Measurements from ENCODE around the gene HAVCR2. TPM values are rescaled to one million over a fixed set of nuclear protein-coding genes. Genes with fewer than 3 reads are reported as not detected.

HAVCR2 gene
- total and polyA plus RNA-seq, 9 of the 15 experiments (the other 6 are each of a cell fraction or from before 2014, with no cell fraction given): 0.04 to 0.11 (median 0.06) TPM; not detected in 5

GRCh38 chr5:157072508-157072907, 36.3 kb downstream of the HAVCR2 start:
- FAIRE-seq: no peak
- H3K9ac ChIP-seq (ENCODE audit: insufficient read depth in 1 of 2, low read depth in 2 of 2, low read length in 2 of 2): no peak overlapping the region
- no peaks in the 10 kb centered on the region for H3K9me1 ChIP-seq (ENCODE audit: control insufficient read depth, insufficient read depth, low read length)
- CTCF ChIA-PET (ENCODE audit: low intra/inter-chr PET ratio): no interaction called here
- TF ChIP-seq TFE3 (CRISPR knock-in tag; IDR thresholded peaks at IDR 0.05): no peak
- TF ChIP-seq USF2 (CRISPR knock-in tag; IDR thresholded peaks at IDR 0.05): no peak
- no peak for TF ChIP-seq CLOCK (CRISPR knock-in tag; IDR thresholded peaks at IDR 0.05; ENCODE audit: borderline replicate concordance)
- no peak for TF ChIP-seq HEY1 (CRISPR knock-in tag; IDR thresholded peaks at IDR 0.05; ENCODE audit: borderline replicate concordance)
- no peak for TF ChIP-seq ZNF3 (CRISPR knock-in tag; IDR thresholded peaks at IDR 0.05)
- no peak for TF ChIP-seq MECOM (CRISPR knock-in tag; IDR thresholded peaks at IDR 0.05)
- TF ChIP-seq PCBP1 (IDR thresholded peaks at IDR 0.05; ENCODE audit: low read depth, low read length, poor library complexity, severe bottlenecking): no peak
- H3K79me2 ChIP-seq (ENCODE audit: control insufficient read depth, insufficient read depth, low read length): no peaks in the 10 kb centered on the region
- peaks cover 0 to 4% of the 10 kb centered on the region in 2 experiments; a peak in 1 of 5 replicates for H3K27me3 ChIP-seq (ENCODE audit: control insufficient read depth in 2 of 2, insufficient read depth in 2 of 2, low read length in 2 of 2)
- in situ Hi-C loops (cut with MboI): no loop called here
- no peak overlapping the region for H3K4me3 ChIP-seq
- H3K36me3 ChIP-seq (ENCODE audit: control insufficient read depth, insufficient read depth, low read length): no peaks in the 10 kb centered on the region
- no TSS peak for BruUV-seq (replicated peaks)
- H2AFZ ChIP-seq (ENCODE audit: low read depth, low read length): no peak overlapping the region
- WGBS (ENCODE audit: insufficient coverage, low coverage, missing lambda C conversion rate): 0% methylated on average over 3 of the region's 3 CpGs
- no peak overlapping the region for H3K4me2 ChIP-seq (ENCODE audit: insufficient read depth, low read length)
- no peak overlapping the region for H3K27ac ChIP-seq (ENCODE audit: extremely low read depth, low read depth, low read length)
- no peaks in the 10 kb centered on the region for H3K9me3 ChIP-seq (replicated peaks; ENCODE audit: control insufficient read depth, insufficient read depth, low read depth, low read length)
- DNase-seq (ENCODE audit: extremely low read depth in 1 of 4, low spot score in 3 of 4): no peak
- intact Hi-C loops (cut with micrococcal nuclease): no loop called here
- no peaks in the 10 kb centered on the region for H4K20me1 ChIP-seq (replicated peaks; ENCODE audit: control insufficient read depth, insufficient read depth, low read length)
- ATAC-seq: no peak
- POLR2A ChIA-PET: interaction anchor here (0.6 kb wide), 1 partner anchor 22 kb away, joined by 3 read pairs; no protein-coding TSS in a partner anchor
- no peaks in the 10 kb centered on the region for H3K4me1 ChIP-seq (replicated peaks in 1 of 2; ENCODE audit: control insufficient read depth in 2 of 2, insufficient read depth in 2 of 2, low read length in 2 of 2)

All from K562 (cell line).